SHP77 (cell line): ENCODE results near the gene COL26A1.

Experiments used
- DNase-seq, 2 experiments: peaks; one replicate each; lab custom pipeline; 2025; lab: John Stamatoyannopoulos, UW

The COL26A1 gene

GRCh38 chr7:101575721-101576120, 213.0 kb downstream of the COL26A1 start:
- DNase-seq, result no peak

- DNase-seq, result no peak
Measured at GRCh38 chr7:101576998-101577397, 214.3 kb downstream of the COL26A1 start.

GRCh38 chr7:101578552-101578951, 215.9 kb downstream of the COL26A1 start:
- no peak for DNase-seq

- DNase-seq, result no peak
Measured at GRCh38 chr7:101580596-101580995, 217.9 kb downstream of the COL26A1 start.

- DNase-seq, result no peak
Measured at GRCh38 chr7:101581891-101582290, 219.2 kb downstream of the COL26A1 start.

GRCh38 chr7:101582971-101583370, 220.3 kb downstream of the COL26A1 start:
- DNase-seq, result no peak

- DNase-seq, result no peak
Measured at GRCh38 chr7:101586078-101586905, 223.6 kb downstream of the COL26A1 start.

- no peak for DNase-seq
Measured at GRCh38 chr7:101586906-101587677, 224.4 kb downstream of the COL26A1 start.

GRCh38 chr7:101588131-101588935, 225.7 kb downstream of the COL26A1 start:
- DNase-seq, result no peak

- DNase-seq, result no peak
Measured at GRCh38 chr7:101589052-101589451, 226.4 kb downstream of the COL26A1 start.

GRCh38 chr7:101589976-101590662, 227.4 kb downstream of the COL26A1 start:
- DNase-seq, result no peak

- no peak for DNase-seq
Measured at GRCh38 chr7:101590663-101591435, 228.2 kb downstream of the COL26A1 start.

GRCh38 chr7:101591504-101591903, 228.8 kb downstream of the COL26A1 start:
- no peak for DNase-seq

- DNase-seq, result no peak
Measured at GRCh38 chr7:101593556-101593955, 230.9 kb downstream of the COL26A1 start.

- no peak for DNase-seq
Measured at GRCh38 chr7:101594790-101595189, 232.1 kb downstream of the COL26A1 start.

GRCh38 chr7:101595246-101595645, 232.6 kb downstream of the COL26A1 start:
- DNase-seq, result no peak

GRCh38 chr7:101595766-101596537, 233.3 kb downstream of the COL26A1 start:
- no peak for DNase-seq

GRCh38 chr7:101596898-101597297, 234.2 kb downstream of the COL26A1 start:
- DNase-seq, result no peak

GRCh38 chr7:101597941-101598340, 235.3 kb downstream of the COL26A1 start:
- no peak for DNase-seq

- DNase-seq, result no peak
Measured at GRCh38 chr7:101598422-101598985, 235.8 kb downstream of the COL26A1 start.
